Measurements from ENCODE around the gene FAM107A. TPM values are rescaled to one million over a fixed set of nuclear protein-coding genes. Genes with fewer than 3 reads are reported as not detected.

The FAM107A gene
- total RNA-seq, 6 experiments from 2014 or later: 0.11 to 0.22 (median 0.12) TPM; not detected in 2

DNA sequence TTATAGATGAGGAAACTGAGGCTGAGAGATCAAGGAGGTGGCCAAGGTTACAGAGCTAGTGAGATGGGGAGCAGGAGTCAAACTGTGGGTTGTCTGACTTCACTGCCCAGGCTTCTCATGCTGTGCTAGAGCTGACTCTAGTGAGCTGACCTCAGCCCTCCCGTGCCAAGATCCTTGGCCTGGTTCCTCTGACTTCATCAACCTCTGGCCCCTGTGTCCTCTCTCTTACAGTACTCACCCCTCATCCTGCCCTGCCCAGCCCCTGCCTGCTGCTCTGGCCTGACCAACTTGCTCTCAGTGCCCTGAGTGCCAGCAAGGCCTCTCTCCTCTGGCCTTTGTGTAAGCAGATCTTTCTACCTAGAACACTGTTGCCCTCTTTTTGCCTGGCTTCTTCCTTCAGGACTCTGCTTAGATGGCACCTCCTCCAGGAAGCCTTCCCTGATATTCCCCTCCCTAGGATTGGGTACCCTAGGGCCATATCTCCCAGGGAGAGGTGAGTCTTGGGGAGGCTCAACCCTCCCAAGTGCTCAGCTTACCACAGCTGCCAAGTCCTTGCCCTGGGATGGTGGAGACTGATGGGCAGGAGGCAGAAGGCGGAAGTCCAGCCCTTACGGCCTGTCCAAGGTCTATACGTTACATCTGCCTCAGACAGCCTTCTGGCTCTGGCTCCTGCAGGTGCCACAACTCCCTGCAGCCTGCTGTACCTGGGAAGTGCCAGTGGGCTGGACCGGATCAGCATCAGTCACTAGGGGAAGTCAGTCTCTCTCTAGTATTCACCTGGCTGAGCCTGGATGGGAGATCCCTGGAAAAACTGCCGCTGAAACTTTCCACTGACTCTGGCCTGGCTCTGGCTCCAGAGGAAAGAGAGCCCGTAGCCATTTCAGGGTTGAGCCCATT lies 36.3 kb upstream of the FAM107A start:
- Mint-ChIP-seq H3K4me1 (ENCODE audit: low read depth) (peaks cover 24% of the 10 kb centered on the region), H3K9me3 (no peaks in the 10 kb centered on the region), H3K27me3 (ENCODE audit: insufficient read depth) (peaks cover 24% of the 10 kb centered on the region), H3K27ac (no peak overlapping the region), H3K36me3 (ENCODE audit: low read depth) (no peaks in the 10 kb centered on the region), H3K4me3 (no peak overlapping the region)
- TF ChIP-seq, protein P1, sequence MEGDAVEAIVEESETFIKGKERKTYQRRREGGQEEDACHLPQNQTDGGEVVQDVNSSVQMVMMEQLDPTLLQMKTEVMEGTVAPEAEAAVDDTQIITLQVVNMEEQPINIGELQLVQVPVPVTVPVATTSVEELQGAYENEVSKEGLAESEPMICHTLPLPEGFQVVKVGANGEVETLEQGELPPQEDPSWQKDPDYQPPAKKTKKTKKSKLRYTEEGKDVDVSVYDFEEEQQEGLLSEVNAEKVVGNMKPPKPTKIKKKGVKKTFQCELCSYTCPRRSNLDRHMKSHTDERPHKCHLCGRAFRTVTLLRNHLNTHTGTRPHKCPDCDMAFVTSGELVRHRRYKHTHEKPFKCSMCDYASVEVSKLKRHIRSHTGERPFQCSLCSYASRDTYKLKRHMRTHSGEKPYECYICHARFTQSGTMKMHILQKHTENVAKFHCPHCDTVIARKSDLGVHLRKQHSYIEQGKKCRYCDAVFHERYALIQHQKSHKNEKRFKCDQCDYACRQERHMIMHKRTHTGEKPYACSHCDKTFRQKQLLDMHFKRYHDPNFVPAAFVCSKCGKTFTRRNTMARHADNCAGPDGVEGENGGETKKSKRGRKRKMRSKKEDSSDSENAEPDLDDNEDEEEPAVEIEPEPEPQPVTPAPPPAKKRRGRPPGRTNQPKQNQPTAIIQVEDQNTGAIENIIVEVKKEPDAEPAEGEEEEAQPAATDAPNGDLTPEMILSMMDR (IDR thresholded peaks at IDR 0.05): no peak
- DNase-seq: no peak

DNA sequence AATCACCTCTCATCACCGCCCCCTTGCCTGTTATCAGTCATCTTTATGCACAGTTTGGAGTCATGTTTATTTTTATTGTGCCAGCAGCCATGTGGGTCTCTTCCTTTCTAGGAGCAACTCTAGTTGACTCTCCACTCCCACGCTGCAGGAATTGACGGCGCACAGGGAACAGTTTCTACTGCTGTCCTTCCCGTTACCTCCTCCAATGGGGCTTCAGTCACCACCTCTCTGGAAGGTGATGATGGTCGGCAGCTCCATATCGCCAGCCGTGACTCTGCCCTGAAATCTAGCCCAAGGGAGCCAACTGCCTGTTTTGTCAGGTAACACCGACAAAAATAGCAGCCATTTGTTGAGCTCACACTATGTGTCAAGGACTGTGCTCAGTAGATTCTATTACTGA lies 35.6 kb upstream of the FAM107A start:
- Mint-ChIP-seq H3K9me3 (no peaks in the 10 kb centered on the region), H3K27ac (no peak overlapping the region), H3K4me3 (no peak overlapping the region), H3K36me3 (ENCODE audit: low read depth) (no peaks in the 10 kb centered on the region), H3K27me3 (ENCODE audit: insufficient read depth) (peaks cover 24% of the 10 kb centered on the region), H3K4me1 (ENCODE audit: low read depth) (peaks cover 30% of the 10 kb centered on the region)
- no peak for DNase-seq
- TF ChIP-seq, protein P1 (IDR thresholded peaks at IDR 0.05): no peak

DNA sequence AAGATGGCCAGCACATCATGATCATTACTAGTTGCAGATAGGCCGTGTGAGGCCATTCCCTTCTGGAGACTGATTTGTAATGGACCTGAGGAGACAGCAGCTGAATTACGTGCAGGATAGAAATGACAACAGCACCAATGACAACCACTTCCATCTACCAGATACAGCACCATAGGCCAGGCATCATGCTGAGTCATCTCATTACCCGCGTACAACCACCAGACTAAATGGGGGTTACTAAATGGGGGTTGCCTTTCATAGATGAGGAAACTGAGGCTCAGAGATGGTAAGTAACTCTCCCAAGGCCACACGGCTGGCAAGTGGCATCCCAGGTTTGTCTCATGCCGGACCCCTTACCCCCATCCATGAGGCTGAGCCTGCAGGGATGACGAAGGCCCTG lies 32.8 kb upstream of the FAM107A start:
- TF ChIP-seq, protein P1 (IDR thresholded peaks at IDR 0.05): no peak
- peaks cover 32% of the 10 kb centered on the region for H3K4me1 Mint-ChIP-seq (ENCODE audit: low read depth)
- peaks cover 18% of the 10 kb centered on the region for H3K27me3 Mint-ChIP-seq (ENCODE audit: insufficient read depth)
- no peak for DNase-seq
- H3K9me3 Mint-ChIP-seq: no peaks in the 10 kb centered on the region; the same call in 1 of the 2 replicates
- H3K4me3 Mint-ChIP-seq: no peak overlapping the region
- H3K27ac Mint-ChIP-seq: 0 out of 2 replicates have a peak overlapping the region, but pooled peaks have one; percentile 28
- no peaks in the 10 kb centered on the region for H3K36me3 Mint-ChIP-seq (ENCODE audit: low read depth)

DNA sequence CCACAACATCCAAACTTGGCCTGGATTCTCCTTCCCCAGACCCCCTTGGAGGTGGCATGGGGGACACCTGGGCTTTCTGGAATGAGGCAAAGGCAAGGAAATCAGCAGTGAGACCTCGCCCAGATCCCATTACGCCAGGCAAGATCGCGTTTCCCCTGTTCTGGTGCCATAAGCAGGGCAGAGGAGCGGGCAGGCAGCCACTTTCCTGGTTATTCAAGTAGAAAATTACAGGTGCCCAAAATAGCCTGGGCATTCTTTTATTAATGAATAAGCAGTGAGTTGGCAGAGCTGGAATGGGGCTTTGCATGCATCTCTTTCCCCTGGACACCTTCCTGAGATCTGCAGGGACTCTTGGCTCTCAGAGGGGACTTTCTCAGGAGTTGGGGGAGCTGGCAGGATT lies 31.5 kb upstream of the FAM107A start:
- Mint-ChIP-seq H3K4me1 (ENCODE audit: low read depth) (peaks cover 32% of the 10 kb centered on the region), H3K36me3 (ENCODE audit: low read depth) (no peaks in the 10 kb centered on the region), H3K27ac (no peak overlapping the region; the same call in 1 of the 2 replicates), H3K27me3 (ENCODE audit: insufficient read depth) (peaks cover 27% of the 10 kb centered on the region), H3K4me3 (no peak overlapping the region), H3K9me3 (peaks cover 5% of the 10 kb centered on the region; the same call in 1 of the 2 replicates)
- TF ChIP-seq, protein P1 (IDR thresholded peaks at IDR 0.05): no peak
- DNase-seq: no peak

DNA sequence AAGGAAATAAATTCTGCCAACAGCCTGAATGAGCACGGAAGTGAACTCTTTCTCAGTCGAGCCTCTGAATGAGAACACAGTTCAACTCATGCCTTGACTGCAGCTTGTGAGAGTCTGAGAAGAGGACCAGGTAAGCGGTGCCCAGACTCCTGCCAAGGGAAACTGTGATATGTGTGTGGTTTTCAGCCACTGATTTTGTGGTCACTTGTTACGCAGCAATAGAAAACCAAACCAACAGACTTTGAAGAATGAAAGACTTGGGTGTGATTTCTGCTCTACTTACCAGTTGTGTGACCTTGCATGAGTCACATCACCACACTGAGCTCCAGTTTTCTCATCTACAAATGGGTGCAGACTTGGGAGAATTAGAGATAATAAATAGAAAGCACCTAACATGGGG lies 30.6 kb upstream of the FAM107A start:
- no peak for DNase-seq
- Mint-ChIP-seq H3K27me3 (ENCODE audit: insufficient read depth) (peaks cover 30% of the 10 kb centered on the region), H3K27ac (no peak overlapping the region), H3K4me1 (ENCODE audit: low read depth) (peaks cover 32% of the 10 kb centered on the region), H3K4me3 (no peak overlapping the region), H3K36me3 (ENCODE audit: low read depth) (no peaks in the 10 kb centered on the region), H3K9me3 (peaks cover 5% of the 10 kb centered on the region; the same call in 1 of the 2 replicates)
- TF ChIP-seq, protein P1 (IDR thresholded peaks at IDR 0.05): no peak
